ENCODE measurements around the gene CFAP61.

Gene CFAP61

DNA sequence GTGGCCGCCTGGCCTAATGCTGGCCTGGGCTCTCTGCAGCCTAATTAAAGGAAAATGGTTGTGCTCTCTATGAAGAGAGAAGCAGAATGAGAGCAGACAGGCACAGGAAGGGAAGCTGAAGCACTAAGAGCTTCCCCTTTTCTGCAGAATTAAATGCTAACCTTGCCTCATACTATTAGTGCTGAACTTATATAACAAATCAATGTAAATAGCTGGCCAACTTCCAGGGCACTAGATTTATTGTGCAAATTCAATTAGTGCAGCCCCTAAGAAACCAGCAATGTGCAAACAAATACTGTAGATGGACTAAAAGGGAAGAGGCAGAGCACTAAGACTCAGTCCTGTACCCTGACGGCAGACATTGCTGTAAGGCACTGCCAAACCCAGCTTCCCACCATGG lies 279.5 kb downstream of the CFAP61 start:
- H3K4me3 ChIP-seq (replicated peaks; ENCODE audit: low read depth, low read length) = no peak overlapping the region
- TF ChIP-seq, protein P1, sequence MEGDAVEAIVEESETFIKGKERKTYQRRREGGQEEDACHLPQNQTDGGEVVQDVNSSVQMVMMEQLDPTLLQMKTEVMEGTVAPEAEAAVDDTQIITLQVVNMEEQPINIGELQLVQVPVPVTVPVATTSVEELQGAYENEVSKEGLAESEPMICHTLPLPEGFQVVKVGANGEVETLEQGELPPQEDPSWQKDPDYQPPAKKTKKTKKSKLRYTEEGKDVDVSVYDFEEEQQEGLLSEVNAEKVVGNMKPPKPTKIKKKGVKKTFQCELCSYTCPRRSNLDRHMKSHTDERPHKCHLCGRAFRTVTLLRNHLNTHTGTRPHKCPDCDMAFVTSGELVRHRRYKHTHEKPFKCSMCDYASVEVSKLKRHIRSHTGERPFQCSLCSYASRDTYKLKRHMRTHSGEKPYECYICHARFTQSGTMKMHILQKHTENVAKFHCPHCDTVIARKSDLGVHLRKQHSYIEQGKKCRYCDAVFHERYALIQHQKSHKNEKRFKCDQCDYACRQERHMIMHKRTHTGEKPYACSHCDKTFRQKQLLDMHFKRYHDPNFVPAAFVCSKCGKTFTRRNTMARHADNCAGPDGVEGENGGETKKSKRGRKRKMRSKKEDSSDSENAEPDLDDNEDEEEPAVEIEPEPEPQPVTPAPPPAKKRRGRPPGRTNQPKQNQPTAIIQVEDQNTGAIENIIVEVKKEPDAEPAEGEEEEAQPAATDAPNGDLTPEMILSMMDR (IDR thresholded peaks at IDR 0.05; ENCODE audit: low read length, missing control alignments) = no peak
- no peak for DNase-seq (ENCODE audit: low read depth)

DNA sequence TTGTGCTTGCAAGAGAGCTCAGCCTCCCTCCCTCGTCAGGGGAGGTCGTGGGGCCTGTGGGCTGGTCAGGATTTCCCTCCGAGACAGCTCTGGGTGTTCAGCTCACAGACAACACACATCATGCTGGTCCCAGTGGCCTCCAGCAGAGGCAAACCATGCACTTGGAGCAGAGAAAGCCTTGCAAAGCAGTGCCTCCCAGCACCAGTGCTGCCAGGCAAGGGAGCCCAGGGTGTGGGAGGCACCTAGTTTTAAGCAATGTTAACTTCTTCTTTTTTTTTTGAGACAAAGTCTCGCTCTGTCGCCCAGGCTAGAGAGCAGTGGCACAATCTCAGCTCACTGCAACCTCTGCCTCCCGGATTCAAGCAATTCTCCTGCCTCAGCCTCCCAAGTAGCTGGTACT lies 281.5 kb downstream of the CFAP61 start:
- no peak for DNase-seq (ENCODE audit: low read depth)
- H3K4me3 ChIP-seq (replicated peaks; ENCODE audit: low read depth, low read length) = no peak overlapping the region
- TF ChIP-seq, protein P1 (IDR thresholded peaks at IDR 0.05; ENCODE audit: low read length, missing control alignments) = no peak

DNA sequence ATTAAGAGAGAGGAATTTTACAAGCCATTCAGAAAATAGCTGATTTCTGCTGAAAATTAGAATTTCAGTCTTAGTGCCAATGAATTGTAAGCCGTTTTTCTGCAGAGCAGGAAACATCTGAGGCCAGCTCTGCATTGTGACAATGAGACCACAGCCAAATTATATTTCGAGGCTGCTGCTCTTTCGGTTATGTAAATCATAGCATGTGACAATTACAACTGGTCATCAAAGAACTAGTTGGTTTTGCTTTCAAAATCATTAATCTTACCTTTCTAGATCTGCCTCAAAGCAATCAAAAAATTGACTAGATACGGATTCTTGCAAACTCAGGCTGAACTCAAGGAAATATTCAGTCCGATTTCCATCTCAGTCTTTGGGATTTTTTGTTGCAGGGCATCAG lies 282.2 kb downstream of the CFAP61 start:
- no peak overlapping the region for H3K4me3 ChIP-seq (replicated peaks; ENCODE audit: low read depth, low read length)
- TF ChIP-seq, protein P1 (IDR thresholded peaks at IDR 0.05; ENCODE audit: low read length, missing control alignments) = no peak
- no peak for DNase-seq (ENCODE audit: low read depth)

DNA sequence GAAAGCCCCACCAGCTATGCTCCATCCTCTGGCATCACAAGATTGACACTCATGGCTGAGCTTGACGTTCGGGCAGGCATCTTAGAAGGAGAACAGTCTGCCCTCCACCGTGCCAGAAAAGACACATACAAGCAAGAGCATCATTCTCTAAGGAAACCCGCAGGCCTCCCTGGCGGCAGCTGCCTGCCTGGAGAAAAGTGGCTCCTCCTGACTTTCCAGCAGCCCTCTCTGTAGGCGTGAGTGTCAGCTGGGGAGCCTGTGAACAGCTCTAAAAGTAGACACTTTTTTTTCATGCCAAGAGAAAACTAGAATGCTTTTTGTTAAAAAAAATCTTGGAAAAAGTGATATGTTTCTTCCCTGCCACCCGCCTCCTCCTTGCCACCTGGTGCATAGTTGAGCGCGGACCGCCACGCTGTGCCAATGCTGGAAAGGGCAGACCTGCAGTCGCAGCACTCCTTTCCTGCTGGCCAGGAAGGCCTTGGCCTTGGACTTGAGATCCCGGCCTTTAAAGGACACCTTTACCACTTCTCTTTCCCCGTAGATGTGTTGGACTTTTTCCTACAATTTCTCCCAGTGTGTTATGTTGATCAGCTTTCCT lies 285.9 kb downstream of the CFAP61 start:
- DNase-seq (ENCODE audit: low read depth) = no peak
- TF ChIP-seq, protein P1 (IDR thresholded peaks at IDR 0.05; ENCODE audit: low read length, missing control alignments) = no peak
- H3K4me3 ChIP-seq (replicated peaks; ENCODE audit: low read depth, low read length) = no peak overlapping the region

DNA sequence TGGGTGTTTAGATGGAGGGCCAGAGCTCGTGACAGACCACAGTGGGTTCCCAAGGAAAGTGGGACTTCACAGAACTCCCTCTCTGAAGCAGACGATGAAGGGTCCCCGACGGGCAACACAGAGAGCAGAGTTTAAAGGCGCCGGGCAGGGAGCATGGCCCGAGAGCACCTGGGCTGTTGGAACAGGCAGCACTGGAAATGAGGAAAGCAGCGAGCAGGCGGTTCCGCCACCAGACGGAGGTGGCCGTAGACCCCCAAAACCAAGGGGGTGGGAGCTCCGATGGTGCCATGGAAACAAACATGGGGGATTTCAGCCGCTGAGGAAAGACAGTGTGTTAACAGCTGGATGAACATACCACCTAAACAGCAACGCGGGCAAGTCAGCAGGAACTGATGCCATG lies 288.1 kb downstream of the CFAP61 start:
- H3K4me3 ChIP-seq (replicated peaks; ENCODE audit: low read depth, low read length) = no peak overlapping the region
- no peak for DNase-seq (ENCODE audit: low read depth)
- TF ChIP-seq, protein P1 (IDR thresholded peaks at IDR 0.05; ENCODE audit: low read length, missing control alignments) = no peak

DNA sequence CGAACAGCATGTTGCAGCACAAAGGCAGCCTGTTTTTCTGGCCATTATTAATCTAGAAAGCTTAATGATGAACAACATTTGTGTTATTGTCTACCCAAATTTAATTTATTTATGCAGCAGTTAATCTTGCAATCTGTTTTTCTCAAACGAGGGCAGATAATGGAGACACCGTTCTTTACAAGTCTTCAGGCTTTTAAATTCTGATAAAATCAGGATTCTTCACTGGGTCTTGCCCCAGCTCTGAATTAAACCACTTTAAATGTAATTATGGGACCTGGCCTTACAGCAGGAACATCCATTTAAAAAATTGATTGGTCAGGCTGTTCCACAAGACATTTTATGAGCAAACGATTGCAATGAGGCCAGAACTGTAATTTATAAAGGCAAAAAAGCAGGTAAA lies 289.0 kb downstream of the CFAP61 start:
- no peak overlapping the region for H3K4me3 ChIP-seq (replicated peaks; ENCODE audit: low read depth, low read length)
- DNase-seq (ENCODE audit: low read depth) = no peak
- TF ChIP-seq, protein P1 (IDR thresholded peaks at IDR 0.05; ENCODE audit: low read length, missing control alignments) = no peak

DNA sequence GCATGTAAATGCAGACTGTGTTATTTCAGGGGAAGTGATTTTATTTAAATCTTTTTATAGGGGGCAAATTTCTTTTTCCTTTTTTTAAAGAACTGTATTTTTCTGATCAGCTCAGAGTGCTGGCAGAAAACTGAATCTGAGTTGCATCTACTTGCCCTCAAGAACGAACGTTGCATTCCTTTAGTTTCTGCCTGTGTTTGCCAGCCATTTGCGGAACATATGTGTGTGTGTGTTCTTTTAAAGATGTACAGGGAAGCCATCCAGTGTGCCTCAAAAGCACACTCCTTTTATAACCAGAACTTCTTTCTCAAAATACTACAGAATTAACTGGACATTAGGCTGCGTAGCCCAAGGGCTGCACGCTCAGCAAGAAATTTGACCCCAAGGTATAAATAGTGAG lies 289.7 kb downstream of the CFAP61 start:
- no peak for DNase-seq (ENCODE audit: low read depth)
- TF ChIP-seq, protein P1 (IDR thresholded peaks at IDR 0.05; ENCODE audit: low read length, missing control alignments) = no peak
- H3K4me3 ChIP-seq (replicated peaks; ENCODE audit: low read depth, low read length) = no peak overlapping the region

Measured in fibroblast of pulmonary artery (primary cell).